EL (cell line): ENCODE measurements around the gene SEC24D.

Experiments used
- DNase-seq: peaks from one replicate; pipeline ENCODE4 v3.0.0-alpha.2; 2016

The SEC24D gene

GRCh38 chr4:118839221-118839927 lies 3.4 kb upstream of the SEC24D start:
- DNase-seq: no peak

GRCh38 chr4:118837121-118837507 lies 1.2 kb upstream of the SEC24D start:
- no peak for DNase-seq

GRCh38 chr4:118836301-118837120 lies 585 bp upstream of the SEC24D start:
- DNase-seq: peak; percentile 75

- DNase-seq: peak; percentile 89
Observed at GRCh38 chr4:118834960-118835569, 861 bp downstream of the SEC24D start.

GRCh38 chr4:118834070-118834469 lies 1.9 kb downstream of the SEC24D start:
- DNase-seq: no peak

- DNase-seq: no peak
Observed at GRCh38 chr4:118833192-118833820, 2.6 kb downstream of the SEC24D start.

GRCh38 chr4:118829107-118829506 lies 6.8 kb downstream of the SEC24D start:
- no peak for DNase-seq

GRCh38 chr4:118826723-118827444 lies 9.0 kb downstream of the SEC24D start:
- DNase-seq: peak; percentile 19

- no peak for DNase-seq
Observed at GRCh38 chr4:118825799-118826198, 10.1 kb downstream of the SEC24D start.

GRCh38 chr4:118824141-118824540 lies 11.8 kb downstream of the SEC24D start:
- no peak for DNase-seq

GRCh38 chr4:118823471-118823870 lies 12.5 kb downstream of the SEC24D start:
- DNase-seq: no peak

GRCh38 chr4:118821590-118822293 lies 14.2 kb downstream of the SEC24D start:
- no peak for DNase-seq

GRCh38 chr4:118817178-118817930 lies 18.6 kb downstream of the SEC24D start:
- no peak for DNase-seq

- DNase-seq: peak; percentile 55
Observed at GRCh38 chr4:118816538-118817177, 19.3 kb downstream of the SEC24D start.

GRCh38 chr4:118814891-118815290 lies 21.0 kb downstream of the SEC24D start:
- DNase-seq: no peak

- DNase-seq: no peak
Observed at GRCh38 chr4:118814058-118814457, 21.9 kb downstream of the SEC24D start.

- DNase-seq: no peak
Observed at GRCh38 chr4:118813561-118813960, 22.4 kb downstream of the SEC24D start.

GRCh38 chr4:118811832-118812231 lies 24.1 kb downstream of the SEC24D start:
- no peak for DNase-seq

GRCh38 chr4:118810991-118811764 lies 24.7 kb downstream of the SEC24D start:
- DNase-seq: peak; percentile 77

- no peak for DNase-seq
Observed at GRCh38 chr4:118807659-118808058, 28.3 kb downstream of the SEC24D start.
